Colonic mucosa (tissue), 4 donors: ENCODE results near the gene SYNDIG1. TPM values are rescaled to one million over a fixed set of nuclear protein-coding genes. Genes with fewer than 3 reads are reported as not detected.

ENCODE experiments used
- DNase-seq: peaks from one replicate; pipeline ENCODE4 v3.0.0-alpha.2; 2020
- H3K27ac ChIP-seq: fragments of 200-600 bp; one replicate; pipeline ENCODE4 v1.8.0; 2021
- H3K27me3 ChIP-seq: fragments of 200-600 bp; one replicate; pipeline ENCODE4 v1.8.0; 2021
- H3K36me3 ChIP-seq: fragments of 200-600 bp; one replicate; pipeline ENCODE4 v1.8.0; 2021
- H3K4me1 ChIP-seq: fragments of 200-600 bp; one replicate; pipeline ENCODE4 v1.8.0; 2021; ENCODE audit warnings: mild to moderate bottlenecking
- H3K4me3 ChIP-seq: fragments of 200-600 bp; one replicate; pipeline ENCODE4 v1.8.0; 2021
- H3K9ac ChIP-seq, 2 donors: one replicate each; pipeline ENCODE4 v1.7.0; 2013; ENCODE audit warnings: control low read depth in 2 of 2, low read depth in 2 of 2, low read length in 2 of 2
- H3K9me3 ChIP-seq: fragments of 200-600 bp; one replicate; pipeline ENCODE4 v1.8.0; 2021
- intact Hi-C: fragments of 100-400 bp; cut with DNase I; formaldehyde crosslinking; loops from one replicate; pipeline ENCODE4 v1.14.1; 2022
- total RNA-seq, 2 donors: library from RNA; stranded (reverse); fragmentation: NEBNext Ultra II Directional in 1 of 2; extraction: Animal tissue kit (Norgen Biotek cat#: 25700) in 1 of 2; gene quantifications; one replicate each; pipeline ENCODE4 v1.2.1, GENCODE V29; 2021
- TF ChIP-seq, protein P1 (sequence below): fragments of 200-600 bp; IDR thresholded peaks from one replicate; pipeline ENCODE4 v1.8.0; 2022; ENCODE audit warnings: antibody characterized with exemption, mild to moderate bottlenecking
- donor health status: healthy.
- donor health status: DM: no; HTN: no; CAD: no.
- donor health status: DM: no; HTN: no; CAD: no.

Gene SYNDIG1
- total RNA-seq, 2 donors from 2014 or later, result 0.10 to 0.19 TPM

DNA sequence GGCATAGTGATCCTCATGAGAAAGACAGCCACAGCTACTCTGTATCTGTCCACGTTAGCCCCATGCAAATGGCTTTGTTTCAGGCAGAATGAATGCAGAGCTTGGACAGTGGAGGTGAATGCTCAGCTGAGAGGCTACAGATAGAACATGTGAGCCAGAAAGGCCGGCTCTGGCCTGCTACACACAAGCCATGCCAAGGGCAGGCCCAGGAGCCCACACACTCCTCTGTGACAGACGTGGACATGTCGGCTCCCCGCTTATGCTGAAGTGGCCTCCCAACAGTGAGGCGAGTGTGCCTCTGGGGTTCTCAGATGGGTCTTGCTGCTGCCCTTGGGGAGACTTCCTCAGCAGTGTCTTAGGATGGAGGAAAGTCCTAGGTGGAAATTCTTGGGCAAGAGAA, 159.6 kb downstream of the SYNDIG1 start:
- intact Hi-C loops, result no loop called here
- H3K9me3 ChIP-seq, result no peaks in the 10 kb centered on the region
- no peak overlapping the region for H3K4me3 ChIP-seq
- no peak for DNase-seq
- no peak overlapping the region for H3K27ac ChIP-seq
- H3K36me3 ChIP-seq, result no peaks in the 10 kb centered on the region
- H3K4me1 ChIP-seq, result no peaks in the 10 kb centered on the region
- TF ChIP-seq, protein P1, sequence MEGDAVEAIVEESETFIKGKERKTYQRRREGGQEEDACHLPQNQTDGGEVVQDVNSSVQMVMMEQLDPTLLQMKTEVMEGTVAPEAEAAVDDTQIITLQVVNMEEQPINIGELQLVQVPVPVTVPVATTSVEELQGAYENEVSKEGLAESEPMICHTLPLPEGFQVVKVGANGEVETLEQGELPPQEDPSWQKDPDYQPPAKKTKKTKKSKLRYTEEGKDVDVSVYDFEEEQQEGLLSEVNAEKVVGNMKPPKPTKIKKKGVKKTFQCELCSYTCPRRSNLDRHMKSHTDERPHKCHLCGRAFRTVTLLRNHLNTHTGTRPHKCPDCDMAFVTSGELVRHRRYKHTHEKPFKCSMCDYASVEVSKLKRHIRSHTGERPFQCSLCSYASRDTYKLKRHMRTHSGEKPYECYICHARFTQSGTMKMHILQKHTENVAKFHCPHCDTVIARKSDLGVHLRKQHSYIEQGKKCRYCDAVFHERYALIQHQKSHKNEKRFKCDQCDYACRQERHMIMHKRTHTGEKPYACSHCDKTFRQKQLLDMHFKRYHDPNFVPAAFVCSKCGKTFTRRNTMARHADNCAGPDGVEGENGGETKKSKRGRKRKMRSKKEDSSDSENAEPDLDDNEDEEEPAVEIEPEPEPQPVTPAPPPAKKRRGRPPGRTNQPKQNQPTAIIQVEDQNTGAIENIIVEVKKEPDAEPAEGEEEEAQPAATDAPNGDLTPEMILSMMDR, result no peak
- H3K9ac ChIP-seq, result no peak overlapping the region
- H3K27me3 ChIP-seq, result no peaks in the 10 kb centered on the region

DNA sequence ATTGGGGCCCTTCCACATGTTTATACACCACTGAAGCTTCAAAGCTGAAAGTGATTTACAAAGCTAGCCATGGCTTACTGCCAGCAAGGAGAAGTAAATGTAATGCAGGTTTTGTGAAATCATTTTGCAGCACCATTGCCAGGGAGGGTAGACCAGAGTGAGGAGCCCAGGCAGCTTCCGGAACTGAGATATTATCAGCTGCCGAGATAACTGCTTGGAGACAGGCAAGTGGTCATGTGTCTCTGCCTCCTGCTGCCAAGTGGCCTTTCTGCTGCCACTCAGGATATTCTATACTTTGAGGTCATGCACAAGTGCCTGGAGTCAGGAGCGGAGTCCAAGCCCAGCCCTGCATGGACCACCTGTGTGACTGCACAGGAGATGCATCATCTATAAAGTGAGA, 160.2 kb downstream of the SYNDIG1 start:
- H3K4me1 ChIP-seq, result no peaks in the 10 kb centered on the region

DNA sequence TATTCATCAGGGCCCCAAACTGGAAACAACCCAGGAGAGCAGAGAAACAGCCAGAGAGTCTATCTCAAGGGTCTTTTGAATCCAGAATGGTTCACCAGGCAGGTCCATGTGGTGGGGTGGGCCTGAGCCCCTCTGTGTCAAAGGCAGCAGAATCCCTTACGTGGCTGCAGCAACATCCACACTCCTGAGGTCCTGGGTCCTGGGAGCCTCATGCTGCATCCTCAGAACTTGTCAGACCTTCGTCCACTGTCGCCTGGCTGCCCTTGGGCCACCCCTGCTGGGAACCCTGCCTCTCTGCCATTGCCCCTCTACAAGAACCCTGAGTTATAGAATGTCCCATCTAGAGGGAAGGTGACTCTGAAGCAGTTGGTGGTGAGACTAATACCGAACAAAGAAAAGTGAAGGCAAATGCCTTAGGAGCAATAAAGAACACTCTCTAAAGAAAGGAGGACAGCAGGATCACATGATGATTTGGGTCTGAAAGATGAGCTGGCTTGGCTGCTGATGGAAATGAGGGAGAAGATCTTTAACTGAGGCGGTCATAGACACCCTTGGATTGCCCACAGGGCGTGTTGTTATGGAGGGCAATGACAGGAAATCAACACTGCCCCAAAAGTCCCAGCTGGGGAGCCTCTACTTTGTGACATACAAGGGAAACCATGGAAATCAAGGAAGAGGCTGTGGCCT, 161.2 kb downstream of the SYNDIG1 start:
- DNase-seq, result no peak
- no peak overlapping the region for H3K9ac ChIP-seq
- no peaks in the 10 kb centered on the region for H3K4me1 ChIP-seq
- no peaks in the 10 kb centered on the region for H3K9me3 ChIP-seq
- no peaks in the 10 kb centered on the region for H3K27me3 ChIP-seq
- intact Hi-C loops, result no loop called here
- H3K4me3 ChIP-seq, result no peak overlapping the region
- H3K27ac ChIP-seq, result no peak overlapping the region
- TF ChIP-seq, protein P1, result no peak
- no peaks in the 10 kb centered on the region for H3K36me3 ChIP-seq

More for the DNA sequence above, 160.2 kb downstream of the SYNDIG1 start:
- Histone ChIP-seq H3K27ac (no peak overlapping the region), H3K36me3 (no peaks in the 10 kb centered on the region), H3K4me3 (no peak overlapping the region), H3K9ac (no peak overlapping the region), H3K9me3 (no peaks in the 10 kb centered on the region), H3K27me3 (no peaks in the 10 kb centered on the region)
- DNase-seq, result no peak
- TF ChIP-seq, protein P1, result no peak
- intact Hi-C loops, result no loop called here

DNA sequence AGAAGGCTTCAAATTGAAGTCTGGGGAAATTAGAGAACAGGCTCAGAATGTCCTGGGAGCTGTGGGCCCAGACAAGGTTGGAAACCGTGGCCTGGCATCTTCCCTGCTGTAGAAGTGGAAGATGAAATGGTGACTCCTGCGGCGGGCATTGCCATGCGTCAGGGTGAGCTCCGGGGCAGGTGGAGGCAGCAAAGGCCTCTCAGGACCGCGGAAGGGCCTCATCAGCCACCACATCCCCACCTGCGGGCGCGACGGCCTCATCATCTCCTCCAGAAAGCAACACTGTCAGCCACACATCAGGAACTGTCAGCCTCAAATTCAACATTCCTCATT, 161.7 kb downstream of the SYNDIG1 start:
- intact Hi-C loops, result no loop called here
- TF ChIP-seq, protein P1, result no peak
- DNase-seq, result no peak
- no peak overlapping the region for H3K4me3 ChIP-seq
- no peaks in the 10 kb centered on the region for H3K4me1 ChIP-seq
- H3K36me3 ChIP-seq, result no peaks in the 10 kb centered on the region
- no peak overlapping the region for H3K9ac ChIP-seq
- no peaks in the 10 kb centered on the region for H3K9me3 ChIP-seq
- no peaks in the 10 kb centered on the region for H3K27me3 ChIP-seq
- no peak overlapping the region for H3K27ac ChIP-seq

DNA sequence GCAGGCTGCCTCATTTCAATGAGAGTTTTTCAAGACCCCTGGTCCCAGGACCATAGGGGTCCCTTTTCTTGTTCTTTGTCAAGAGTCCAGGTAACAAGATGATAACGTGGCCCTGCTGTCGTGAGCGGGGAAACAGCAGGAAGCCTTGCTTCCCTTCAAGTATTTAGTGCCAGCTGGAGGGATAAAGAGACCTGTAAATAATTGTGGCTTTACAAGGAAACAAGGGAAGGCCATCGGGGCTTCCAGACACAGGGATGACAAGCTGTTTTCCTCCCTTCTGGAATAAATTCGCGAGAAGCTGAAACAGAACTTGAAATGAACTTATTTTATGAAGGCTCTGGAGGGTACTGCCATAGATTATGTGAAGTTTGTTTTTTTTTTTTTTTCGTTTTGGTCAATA, 163.2 kb downstream of the SYNDIG1 start:
- no peaks in the 10 kb centered on the region for H3K27me3 ChIP-seq
- no peak overlapping the region for H3K27ac ChIP-seq
- H3K36me3 ChIP-seq, result no peaks in the 10 kb centered on the region
- intact Hi-C loops, result no loop called here
- no peak for DNase-seq
- H3K9me3 ChIP-seq, result no peaks in the 10 kb centered on the region
- TF ChIP-seq, protein P1, result no peak
- H3K9ac ChIP-seq, result no peak overlapping the region
- no peak overlapping the region for H3K4me3 ChIP-seq
- H3K4me1 ChIP-seq, result no peaks in the 10 kb centered on the region
